Measurements from ENCODE around the gene GUCD1. TPM values are rescaled to one million over a fixed set of nuclear protein-coding genes. Genes with fewer than 3 reads are reported as not detected.

The GUCD1 gene
- total and polyA plus RNA-seq, 2 experiments from 2014 or later = 37.2 to 125 TPM

- no peaks in the 10 kb centered on the region for H3K36me3 ChIP-seq (ENCODE audit: low read depth)
- no peaks in the 10 kb centered on the region for H3K79me2 ChIP-seq (ENCODE audit: insufficient read depth)
- no peaks in the 10 kb centered on the region for H3K9me3 ChIP-seq (ENCODE audit: low read depth)
- no peak overlapping the region for H3K4me2 ChIP-seq (ENCODE audit: unreplicated experiment)
- H3K4me3 ChIP-seq = no peak overlapping the region
- 0 out of 2 replicates have a peak, but pooled peaks cover 6% of the 10 kb centered on the region for H3K4me1 ChIP-seq (ENCODE audit: insufficient read depth)
- H3K27ac ChIP-seq = no peak overlapping the region
- TF ChIP-seq EZH2 (IDR thresholded peaks at IDR 0.05; ENCODE audit: insufficient read depth, poor library complexity, severe bottlenecking) (no peak), EZH2phosphoT487 (IDR thresholded peaks at IDR 0.05; ENCODE audit: insufficient read depth, low read depth) (no peak)
- H2AFZ ChIP-seq = no peak overlapping the region
- H3K27me3 ChIP-seq (replicated peaks; ENCODE audit: insufficient read depth) = no peaks in the 10 kb centered on the region
- in situ Hi-C loops (cut with MboI) = no loop called here
- no peaks in the 10 kb centered on the region for H3K9me2 ChIP-seq (ENCODE audit: insufficient read depth)
- H4K20me1 ChIP-seq (ENCODE audit: insufficient read depth) = no peaks in the 10 kb centered on the region
- H3F3A ChIP-seq (ENCODE audit: insufficient read depth) = no peaks in the 10 kb centered on the region
- H3K9ac ChIP-seq = no peak overlapping the region
- WGBS, 2 experiments (ENCODE audit: low coverage in 1 of 2, low lambda C conversion rate in 2 of 2, missing lambda C conversion rate in 2 of 2) = 87 to 90% methylated on average over 5 of the region's 5 CpGs
- no peak for DNase-seq
Measured at GRCh38 chr22:24587251-24587650, 32.3 kb upstream of the GUCD1 start.

DNA sequence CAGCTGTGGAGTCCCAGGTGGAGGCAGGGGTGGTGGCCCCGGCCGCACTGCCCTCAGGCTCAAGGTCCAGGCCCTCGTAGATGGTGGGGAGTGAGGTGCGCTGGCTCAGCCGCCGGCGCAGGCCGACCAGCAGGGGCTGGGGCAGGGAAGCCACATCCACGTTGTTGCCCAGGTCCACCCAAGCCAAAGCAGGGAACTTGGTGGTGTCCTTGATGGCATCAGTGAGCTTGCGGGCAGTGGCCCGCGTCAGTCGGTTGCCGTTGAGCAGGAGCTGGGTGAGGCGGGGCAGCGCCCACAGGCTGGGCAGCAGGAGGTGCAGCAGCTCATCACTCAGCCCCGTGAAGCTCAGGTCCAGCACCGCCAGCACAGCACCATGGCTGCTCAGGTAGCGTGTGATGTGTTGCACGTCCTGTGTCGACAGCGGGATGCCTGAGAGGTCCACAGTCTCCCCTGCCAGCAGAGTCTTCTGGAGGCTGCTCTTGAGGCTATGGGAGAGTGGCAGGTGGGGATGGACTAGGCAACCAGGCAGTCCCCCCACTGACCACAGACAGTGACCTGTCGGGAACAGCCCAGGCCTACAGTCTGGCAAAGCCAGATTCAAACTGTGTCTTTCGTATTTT, 31.1 kb upstream of the GUCD1 start:
- Histone ChIP-seq H3K79me2 (ENCODE audit: insufficient read depth) (no peaks in the 10 kb centered on the region), H3K36me3 (ENCODE audit: low read depth) (no peaks in the 10 kb centered on the region), H3K9me3 (ENCODE audit: low read depth) (no peaks in the 10 kb centered on the region), H3K9me2 (ENCODE audit: insufficient read depth) (no peaks in the 10 kb centered on the region), H3K4me2 (ENCODE audit: unreplicated experiment) (no peak overlapping the region), H4K20me1 (ENCODE audit: insufficient read depth) (no peaks in the 10 kb centered on the region), H3K4me3 (no peak overlapping the region), H3K27ac (no peak overlapping the region), H3F3A (ENCODE audit: insufficient read depth) (peaks cover 3% of the 10 kb centered on the region), H3K9ac (no peak overlapping the region), H3K4me1 (ENCODE audit: insufficient read depth) (peaks cover 8% of the 10 kb centered on the region), H2AFZ (no peak overlapping the region), H3K27me3 (replicated peaks; ENCODE audit: insufficient read depth) (no peaks in the 10 kb centered on the region)
- 94 to 99% methylated on average over 20 to 24 of the region's 24 CpGs for WGBS, 2 experiments (ENCODE audit: low coverage in 1 of 2, low lambda C conversion rate in 2 of 2, missing lambda C conversion rate in 2 of 2)
- DNase-seq = no peak
- in situ Hi-C loops (cut with MboI) = no loop called here
- TF ChIP-seq EZH2phosphoT487 (IDR thresholded peaks at IDR 0.05; ENCODE audit: insufficient read depth, low read depth) (no peak), EZH2 (IDR thresholded peaks at IDR 0.05; ENCODE audit: insufficient read depth, poor library complexity, severe bottlenecking) (no peak)

DNA sequence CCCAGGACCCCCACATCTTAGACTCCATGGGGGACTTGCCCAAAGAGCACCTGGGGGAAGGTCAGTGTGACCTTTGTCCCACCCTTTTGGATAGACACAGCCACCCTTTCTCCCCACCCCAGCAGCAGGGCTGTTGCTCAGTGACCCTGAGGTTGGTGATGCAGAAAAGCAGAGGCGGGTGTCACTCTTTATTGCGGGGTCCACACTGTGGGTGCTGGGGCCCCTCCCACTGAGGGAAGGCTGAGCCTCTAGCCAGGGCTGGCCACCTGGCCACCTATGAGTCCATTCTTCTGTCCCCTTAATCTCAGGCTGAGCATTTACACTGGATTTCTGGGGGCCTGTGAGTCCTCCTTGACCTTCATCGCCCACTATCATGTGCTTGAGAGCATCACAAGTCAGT, 30.5 kb upstream of the GUCD1 start:
- no peak overlapping the region for H3K9ac ChIP-seq
- peaks cover 8% of the 10 kb centered on the region for H3F3A ChIP-seq (ENCODE audit: insufficient read depth)
- no peak overlapping the region for H3K4me3 ChIP-seq
- H2AFZ ChIP-seq = no peak overlapping the region
- no peaks in the 10 kb centered on the region for H3K27me3 ChIP-seq (replicated peaks; ENCODE audit: insufficient read depth)
- H3K79me2 ChIP-seq (ENCODE audit: insufficient read depth) = no peaks in the 10 kb centered on the region
- TF ChIP-seq EZH2phosphoT487 (IDR thresholded peaks at IDR 0.05; ENCODE audit: insufficient read depth, low read depth) = no peak
- TF ChIP-seq EZH2 (IDR thresholded peaks at IDR 0.05; ENCODE audit: insufficient read depth, poor library complexity, severe bottlenecking) = no peak
- in situ Hi-C loops (cut with MboI) = no loop called here
- peaks cover 4% of the 10 kb centered on the region; the same call in 1 of the 2 replicates for H4K20me1 ChIP-seq (ENCODE audit: insufficient read depth)
- H3K9me3 ChIP-seq (ENCODE audit: low read depth) = no peaks in the 10 kb centered on the region
- no peak overlapping the region for H3K4me2 ChIP-seq (ENCODE audit: unreplicated experiment)
- WGBS, 2 experiments (ENCODE audit: low coverage in 1 of 2, low lambda C conversion rate in 2 of 2, missing lambda C conversion rate in 2 of 2) = 97% methylated on average over 3 of the region's 3 CpGs
- no peaks in the 10 kb centered on the region for H3K9me2 ChIP-seq (ENCODE audit: insufficient read depth)
- no peak overlapping the region for H3K27ac ChIP-seq
- peaks cover 14% of the 10 kb centered on the region for H3K4me1 ChIP-seq (ENCODE audit: insufficient read depth)
- no peak for DNase-seq
- H3K36me3 ChIP-seq (ENCODE audit: low read depth) = no peaks in the 10 kb centered on the region

DNA sequence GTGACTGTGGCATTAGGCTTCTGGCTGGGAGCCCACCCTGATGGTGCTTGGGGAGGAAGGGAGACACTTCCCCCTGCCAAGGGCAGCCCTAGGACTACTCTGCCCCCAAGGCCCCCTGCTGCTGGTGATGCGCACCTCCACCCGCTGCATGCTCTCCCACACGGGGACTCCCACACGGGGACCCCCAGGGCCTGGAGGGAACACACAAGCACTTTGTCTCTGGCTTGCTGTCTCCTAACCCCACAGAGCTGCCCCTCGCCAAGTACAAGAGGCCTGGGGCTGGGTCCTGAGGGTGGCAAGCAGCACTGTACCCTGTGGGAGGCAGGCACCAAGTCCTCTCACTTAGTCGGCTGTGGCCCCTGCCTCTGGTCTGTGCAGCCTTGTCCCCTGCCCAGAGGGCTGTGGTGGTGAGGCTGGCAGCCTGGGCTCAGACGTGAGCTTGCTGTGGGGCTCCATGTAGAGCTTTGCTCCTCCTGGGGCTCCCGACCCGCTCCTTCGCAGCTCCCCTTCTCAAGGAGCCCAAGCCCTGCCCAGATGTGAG, 30.0 kb upstream of the GUCD1 start:
- Histone ChIP-seq H3K27ac (no peak overlapping the region), H3K27me3 (replicated peaks; ENCODE audit: insufficient read depth) (no peaks in the 10 kb centered on the region), H3K9ac (no peak overlapping the region), H3F3A (ENCODE audit: insufficient read depth) (peaks cover 11% of the 10 kb centered on the region), H3K9me2 (ENCODE audit: insufficient read depth) (no peaks in the 10 kb centered on the region), H3K9me3 (ENCODE audit: low read depth) (no peaks in the 10 kb centered on the region), H2AFZ (no peak overlapping the region), H3K4me1 (ENCODE audit: insufficient read depth) (peaks cover 16% of the 10 kb centered on the region), H3K36me3 (ENCODE audit: low read depth) (no peaks in the 10 kb centered on the region), H3K79me2 (ENCODE audit: insufficient read depth) (no peaks in the 10 kb centered on the region), H3K4me3 (no peak overlapping the region), H3K4me2 (ENCODE audit: unreplicated experiment) (no peak overlapping the region), H4K20me1 (ENCODE audit: insufficient read depth) (peaks cover 4% of the 10 kb centered on the region; the same call in 1 of the 2 replicates)
- in situ Hi-C loops (cut with MboI) = no loop called here
- TF ChIP-seq EZH2 (IDR thresholded peaks at IDR 0.05; ENCODE audit: insufficient read depth, poor library complexity, severe bottlenecking) (no peak), EZH2phosphoT487 (IDR thresholded peaks at IDR 0.05; ENCODE audit: insufficient read depth, low read depth) (no peak)
- no peak for DNase-seq
- WGBS, 2 experiments (ENCODE audit: low coverage in 1 of 2, low lambda C conversion rate in 2 of 2, missing lambda C conversion rate in 2 of 2) = 83 to 88% methylated on average over 6 to 10 of the region's 10 CpGs

Measured in GM23248 (cell line).